ENCODE data around the gene SALL1.
A peak's percentile ranks its signal among the peaks of the same experiment; 100 is the strongest.

Gene SALL1

GRCh38 chr16:51150888-51151320, at the start of gene SALL1:
SALL1 (minus strand) TSS chr16:51151270; CDS start chr16:51151241, 29 bp downstream.
- peak within 1 kb of the TSS; percentile 22 to 63 (median 46) for H3K4me3 ChIP-seq (ENCODE audit: low read depth in 1 of 5, low read length in 5 of 5)
- H3K9me3 ChIP-seq (ENCODE audit: control insufficient read depth in 5 of 5, low read length in 5 of 5) = no peaks in the 10 kb centered on the region
- no peak within 1 kb of the TSS for H3K27ac ChIP-seq (ENCODE audit: low read depth, low read length)
- peaks cover 0 to 40% (median 38%) of the 10 kb centered on the region in 5 donors for H3K4me1 ChIP-seq (ENCODE audit: control insufficient read depth in 5 of 5, insufficient read depth in 5 of 5, low read length in 5 of 5)
- no peak within 1 kb of the TSS for H3K9ac ChIP-seq (ENCODE audit: low read length in 5 of 5)
- peaks cover 29 to 58% (median 37%) of the 10 kb centered on the region in 5 donors for H3K27me3 ChIP-seq (ENCODE audit: control insufficient read depth in 5 of 5, insufficient read depth in 4 of 5, low read length in 5 of 5)
- H3K36me3 ChIP-seq (ENCODE audit: control insufficient read depth in 5 of 5, insufficient read depth in 5 of 5, low read length in 5 of 5) = no peaks in the 10 kb centered on the region

DNA sequence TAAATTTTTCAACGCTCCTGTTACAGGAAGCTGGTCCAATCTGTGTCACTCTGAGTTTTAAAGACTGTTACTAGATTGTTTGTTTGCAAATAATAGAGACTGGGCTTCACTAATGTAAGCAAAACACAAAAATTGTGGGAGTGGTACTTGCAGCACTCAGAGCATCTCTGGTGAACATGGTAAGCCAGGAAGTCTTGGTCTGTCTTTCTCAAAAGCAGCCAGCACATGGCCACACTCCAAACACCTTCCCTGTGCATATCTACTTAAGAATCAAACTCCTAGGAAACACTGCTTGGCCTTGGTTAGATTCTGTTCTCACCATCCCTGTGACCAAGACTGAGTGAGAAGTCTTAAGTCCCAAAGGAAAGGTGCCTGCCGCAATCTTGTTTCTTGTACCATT, 49.7 kb upstream of the SALL1 start:
- no peak overlapping the region for H3K4me3 ChIP-seq (ENCODE audit: low read depth in 1 of 5, low read length in 5 of 5)
- peaks cover 4 to 22% (median 14%) of the 10 kb centered on the region in 5 donors for H3K9me3 ChIP-seq (ENCODE audit: control insufficient read depth in 5 of 5, low read length in 5 of 5)
- no peak overlapping the region for H3K27ac ChIP-seq (ENCODE audit: low read depth, low read length)
- H3K27me3 ChIP-seq (ENCODE audit: control insufficient read depth in 5 of 5, insufficient read depth in 4 of 5, low read length in 5 of 5) = no peaks in the 10 kb centered on the region
- no peaks in the 10 kb centered on the region for H3K4me1 ChIP-seq (ENCODE audit: control insufficient read depth in 5 of 5, insufficient read depth in 5 of 5, low read length in 5 of 5)
- H3K9ac ChIP-seq (ENCODE audit: low read length in 5 of 5) = no peak overlapping the region
- H3K36me3 ChIP-seq (ENCODE audit: control insufficient read depth in 5 of 5, insufficient read depth in 5 of 5, low read length in 5 of 5) = no peaks in the 10 kb centered on the region

GRCh38 chr16:51197953-51198748, 47.1 kb upstream of the SALL1 start:
- H3K36me3 ChIP-seq (ENCODE audit: control insufficient read depth in 5 of 5, insufficient read depth in 5 of 5, low read length in 5 of 5) = no peaks in the 10 kb centered on the region
- H3K4me3 ChIP-seq (ENCODE audit: low read depth in 1 of 5, low read length in 5 of 5) = no peak overlapping the region

GRCh38 chr16:51193879-51194278, 42.8 kb upstream of the SALL1 start:
- Histone ChIP-seq H3K36me3 (ENCODE audit: control insufficient read depth in 5 of 5, insufficient read depth in 5 of 5, low read length in 5 of 5) (no peaks in the 10 kb centered on the region), H3K27me3 (ENCODE audit: control insufficient read depth in 5 of 5, insufficient read depth in 4 of 5, low read length in 5 of 5) (peaks cover 0 to 5% (median 3%) of the 10 kb centered on the region in 5 donors), H3K4me3 (ENCODE audit: low read depth in 1 of 5, low read length in 5 of 5) (no peak overlapping the region), H3K27ac (ENCODE audit: low read depth, low read length) (no peak overlapping the region), H3K9ac (ENCODE audit: low read length in 5 of 5) (no peak overlapping the region), H3K4me1 (ENCODE audit: control insufficient read depth in 5 of 5, insufficient read depth in 5 of 5, low read length in 5 of 5) (no peaks in the 10 kb centered on the region), H3K9me3 (ENCODE audit: control insufficient read depth in 5 of 5, low read length in 5 of 5) (peaks cover 0 to 5% (median 0%) of the 10 kb centered on the region in 5 donors)

More at GRCh38 chr16:51197953-51198748, 47.1 kb upstream of the SALL1 start:
- no peak overlapping the region for H3K9ac ChIP-seq (ENCODE audit: low read length in 5 of 5)
- H3K27me3 ChIP-seq (ENCODE audit: control insufficient read depth in 5 of 5, insufficient read depth in 4 of 5, low read length in 5 of 5) = no peaks in the 10 kb centered on the region
- no peak overlapping the region for H3K27ac ChIP-seq (ENCODE audit: low read depth, low read length)
- no peaks in the 10 kb centered on the region for H3K4me1 ChIP-seq (ENCODE audit: control insufficient read depth in 5 of 5, insufficient read depth in 5 of 5, low read length in 5 of 5)
- peaks cover 4 to 19% (median 18%) of the 10 kb centered on the region in 5 donors for H3K9me3 ChIP-seq (ENCODE audit: control insufficient read depth in 5 of 5, low read length in 5 of 5)

GRCh38 chr16:51184702-51185433, 33.8 kb upstream of the SALL1 start:
- no peaks in the 10 kb centered on the region for H3K36me3 ChIP-seq (ENCODE audit: control insufficient read depth in 5 of 5, insufficient read depth in 5 of 5, low read length in 5 of 5)
- no peak overlapping the region for H3K27ac ChIP-seq (ENCODE audit: low read depth, low read length)
- no peak overlapping the region for H3K4me3 ChIP-seq (ENCODE audit: low read depth in 1 of 5, low read length in 5 of 5)
- H3K9ac ChIP-seq (ENCODE audit: low read length in 5 of 5) = no peak overlapping the region
- H3K9me3 ChIP-seq (ENCODE audit: control insufficient read depth in 5 of 5, low read length in 5 of 5) = no peaks in the 10 kb centered on the region
- no peaks in the 10 kb centered on the region for H3K4me1 ChIP-seq (ENCODE audit: control insufficient read depth in 5 of 5, insufficient read depth in 5 of 5, low read length in 5 of 5)
- peaks cover 5 to 11% (median 9%) of the 10 kb centered on the region in 5 donors for H3K27me3 ChIP-seq (ENCODE audit: control insufficient read depth in 5 of 5, insufficient read depth in 4 of 5, low read length in 5 of 5)

DNA sequence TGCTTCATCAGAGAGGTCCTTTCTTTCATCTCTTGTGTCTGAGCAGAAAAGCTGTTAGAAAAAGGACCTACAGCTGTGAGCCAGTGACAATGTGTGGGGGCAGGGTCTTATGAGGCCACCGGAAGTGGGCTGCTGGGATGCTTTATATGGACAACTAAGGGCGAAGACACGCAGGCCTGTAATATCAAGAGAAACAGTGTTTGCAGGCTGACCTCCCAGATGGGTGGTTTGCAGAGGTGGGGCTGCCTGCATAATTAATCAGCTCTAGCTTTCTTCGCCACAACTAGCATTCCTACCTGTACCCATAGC, 30.4 kb upstream of the SALL1 start:
- Histone ChIP-seq H3K4me3 (ENCODE audit: low read depth in 1 of 5, low read length in 5 of 5) (no peak overlapping the region), H3K4me1 (ENCODE audit: control insufficient read depth in 5 of 5, insufficient read depth in 5 of 5, low read length in 5 of 5) (no peaks in the 10 kb centered on the region), H3K9ac (ENCODE audit: low read length in 5 of 5) (no peak overlapping the region), H3K9me3 (ENCODE audit: control insufficient read depth in 5 of 5, low read length in 5 of 5) (no peaks in the 10 kb centered on the region), H3K36me3 (ENCODE audit: control insufficient read depth in 5 of 5, insufficient read depth in 5 of 5, low read length in 5 of 5) (no peaks in the 10 kb centered on the region), H3K27ac (ENCODE audit: low read depth, low read length) (no peak overlapping the region), H3K27me3 (ENCODE audit: control insufficient read depth in 5 of 5, insufficient read depth in 4 of 5, low read length in 5 of 5) (peaks cover 0 to 10% (median 5%) of the 10 kb centered on the region in 5 donors)

DNA sequence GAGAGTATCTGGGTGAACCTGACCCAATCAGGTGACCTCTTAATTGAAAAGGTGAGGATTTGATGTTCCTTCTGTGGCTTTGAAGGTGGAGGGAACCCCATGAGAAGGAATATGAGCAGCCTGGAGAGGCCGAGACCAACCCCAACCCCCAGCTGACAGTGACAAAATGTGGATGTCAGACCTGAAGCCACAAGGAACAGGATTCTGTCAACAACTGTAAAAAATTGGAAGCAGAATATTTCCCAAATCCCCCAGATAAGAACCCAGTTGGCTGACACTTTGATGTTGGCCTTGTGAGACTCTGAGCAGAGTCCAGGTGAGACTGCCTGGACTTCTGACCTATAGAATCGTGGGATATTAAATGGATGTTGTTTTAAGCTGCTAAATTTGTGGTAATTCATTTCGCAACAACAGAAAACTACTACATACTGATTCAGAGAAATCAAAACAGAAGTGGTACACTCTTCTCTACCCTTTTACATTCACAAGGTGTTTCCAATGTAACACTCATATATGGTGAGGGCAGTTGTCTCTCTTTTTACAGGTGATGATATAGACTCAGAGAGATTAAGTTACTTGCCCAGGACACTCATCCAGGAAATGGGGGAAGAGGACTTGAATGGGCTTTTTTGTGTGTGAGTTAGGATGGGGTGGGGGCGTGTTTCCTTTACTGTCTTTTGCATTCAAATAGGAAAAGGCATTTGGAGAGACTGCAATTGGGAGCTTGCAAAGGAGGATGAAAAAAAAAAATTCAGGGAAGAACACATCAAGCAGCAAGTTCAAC, 29.8 kb upstream of the SALL1 start:
- H3K9me3 ChIP-seq (ENCODE audit: control insufficient read depth in 5 of 5, low read length in 5 of 5) = no peaks in the 10 kb centered on the region
- no peaks in the 10 kb centered on the region for H3K36me3 ChIP-seq (ENCODE audit: control insufficient read depth in 5 of 5, insufficient read depth in 5 of 5, low read length in 5 of 5)
- H3K27ac ChIP-seq (ENCODE audit: low read depth, low read length) = no peak overlapping the region
- no peaks in the 10 kb centered on the region for H3K4me1 ChIP-seq (ENCODE audit: control insufficient read depth in 5 of 5, insufficient read depth in 5 of 5, low read length in 5 of 5)
- no peak overlapping the region for H3K9ac ChIP-seq (ENCODE audit: low read length in 5 of 5)
- peaks cover 0 to 10% (median 5%) of the 10 kb centered on the region in 5 donors for H3K27me3 ChIP-seq (ENCODE audit: control insufficient read depth in 5 of 5, insufficient read depth in 4 of 5, low read length in 5 of 5)
- no peak overlapping the region for H3K4me3 ChIP-seq (ENCODE audit: low read depth in 1 of 5, low read length in 5 of 5)

DNA sequence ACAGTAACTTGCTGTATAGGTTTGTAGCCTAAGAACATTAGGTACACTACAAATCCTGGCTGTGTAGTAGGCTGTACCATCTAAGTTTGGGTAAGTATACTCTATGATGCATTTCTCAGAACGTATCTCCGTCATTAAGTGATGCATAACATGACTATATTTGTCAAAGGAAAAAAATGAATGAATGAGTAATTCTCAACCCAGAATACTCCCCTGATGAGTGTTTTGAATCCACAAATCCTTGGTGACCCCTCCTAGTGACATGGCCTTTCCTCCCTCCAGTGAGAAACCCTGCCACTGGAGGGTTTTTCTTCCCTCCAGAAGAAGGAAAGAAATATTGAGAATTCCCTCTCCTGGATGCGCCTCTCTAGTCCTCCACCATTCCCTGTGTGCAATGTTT, 24.0 kb upstream of the SALL1 start:
- H3K27me3 ChIP-seq (ENCODE audit: control insufficient read depth in 5 of 5, insufficient read depth in 4 of 5, low read length in 5 of 5) = peaks cover 0 to 4% (median 0%) of the 10 kb centered on the region in 5 donors
- H3K4me1 ChIP-seq (ENCODE audit: control insufficient read depth in 5 of 5, insufficient read depth in 5 of 5, low read length in 5 of 5) = no peaks in the 10 kb centered on the region
- H3K4me3 ChIP-seq (ENCODE audit: low read depth in 1 of 5, low read length in 5 of 5) = no peak overlapping the region
- H3K9ac ChIP-seq (ENCODE audit: low read length in 5 of 5) = no peak overlapping the region
- no peak overlapping the region for H3K27ac ChIP-seq (ENCODE audit: low read depth, low read length)
- H3K36me3 ChIP-seq (ENCODE audit: control insufficient read depth in 5 of 5, insufficient read depth in 5 of 5, low read length in 5 of 5) = no peaks in the 10 kb centered on the region
- no peaks in the 10 kb centered on the region for H3K9me3 ChIP-seq (ENCODE audit: control insufficient read depth in 5 of 5, low read length in 5 of 5)

GRCh38 chr16:51172368-51172767, 21.3 kb upstream of the SALL1 start:
- Histone ChIP-seq H3K27ac (ENCODE audit: low read depth, low read length) (no peak overlapping the region), H3K4me3 (ENCODE audit: low read depth in 1 of 5, low read length in 5 of 5) (no peak overlapping the region), H3K9ac (ENCODE audit: low read length in 5 of 5) (no peak overlapping the region), H3K9me3 (ENCODE audit: control insufficient read depth in 5 of 5, low read length in 5 of 5) (no peaks in the 10 kb centered on the region), H3K36me3 (ENCODE audit: control insufficient read depth in 5 of 5, insufficient read depth in 5 of 5, low read length in 5 of 5) (no peaks in the 10 kb centered on the region), H3K27me3 (ENCODE audit: control insufficient read depth in 5 of 5, insufficient read depth in 4 of 5, low read length in 5 of 5) (peaks cover 0 to 6% (median 0%) of the 10 kb centered on the region in 5 donors), H3K4me1 (ENCODE audit: control insufficient read depth in 5 of 5, insufficient read depth in 5 of 5, low read length in 5 of 5) (no peaks in the 10 kb centered on the region)
